NCI-H2196 (cell line): ENCODE measurements around the gene TNFAIP8L1.
"Not testable (repeated sequence)": the region's sequence is repeated elsewhere in the genome, so short reads cannot be mapped to it uniquely, and the experiment has no call there.

Experiments used
- DNase-seq: peaks from one replicate; lab custom pipeline; 2025; ENCODE audit not compliant: unreplicated experiment; lab: John Stamatoyannopoulos, UW

TNFAIP8L1 gene

GRCh38 chr19:4675346-4675745, 36.0 kb downstream of the TNFAIP8L1 start:
- no peak for DNase-seq

- DNase-seq = peak; percentile 36
Measured at GRCh38 chr19:4676955-4677731, 37.8 kb downstream of the TNFAIP8L1 start.

GRCh38 chr19:4678881-4679790, 39.8 kb downstream of the TNFAIP8L1 start:
- no peak for DNase-seq

- not testable (repeated sequence) for DNase-seq
Measured at GRCh38 chr19:4680021-4680420, 40.7 kb downstream of the TNFAIP8L1 start.

- no peak for DNase-seq
Measured at GRCh38 chr19:4682417-4683200, 43.3 kb downstream of the TNFAIP8L1 start.

- DNase-seq = no peak
Measured at GRCh38 chr19:4684312-4685095, 45.2 kb downstream of the TNFAIP8L1 start.

- no peak for DNase-seq
Measured at GRCh38 chr19:4686700-4687099, 47.4 kb downstream of the TNFAIP8L1 start.

- DNase-seq = peak; percentile 76
Measured at GRCh38 chr19:4687396-4687795, 48.1 kb downstream of the TNFAIP8L1 start.

- DNase-seq = no peak
Measured at GRCh38 chr19:4688587-4688986, 49.3 kb downstream of the TNFAIP8L1 start.

GRCh38 chr19:4689403-4689802, 50.1 kb downstream of the TNFAIP8L1 start:
- DNase-seq = no peak

GRCh38 chr19:4690361-4690760, 51.0 kb downstream of the TNFAIP8L1 start:
- DNase-seq = no peak

- no peak for DNase-seq
Measured at GRCh38 chr19:4691373-4691772, 52.1 kb downstream of the TNFAIP8L1 start.

GRCh38 chr19:4692251-4693077, 53.1 kb downstream of the TNFAIP8L1 start:
- no peak for DNase-seq

GRCh38 chr19:4693078-4693350, 53.7 kb downstream of the TNFAIP8L1 start:
- no peak for DNase-seq

- DNase-seq = no peak
Measured at GRCh38 chr19:4693471-4694121, 54.3 kb downstream of the TNFAIP8L1 start.

- DNase-seq = peak; percentile 97
Measured at GRCh38 chr19:4694211-4694987, 55.1 kb downstream of the TNFAIP8L1 start.

GRCh38 chr19:4695224-4695731, 56.0 kb downstream of the TNFAIP8L1 start:
- peak; percentile 82 for DNase-seq

GRCh38 chr19:4697304-4697703, 58.0 kb downstream of the TNFAIP8L1 start:
- no peak for DNase-seq
